Measurements from ENCODE around the gene LZTS2. TPM values are rescaled to one million over a fixed set of nuclear protein-coding genes. Genes with fewer than 3 reads are reported as not detected.

The LZTS2 gene
- 10 to 100 TPM; 15.1 to 27.8 TPM for total RNA-seq
- polyA plus RNA-seq (ENCODE audit: insufficient read length in 2 of 2): 10 to 100 TPM; 30.1 to 37.9 TPM
- long read RNA-seq, donor 1, full-length matches to known transcripts: 3 of 3 reads
- long read RNA-seq, donor 1, partial matches to known transcripts: 0 of 3 reads
- long read RNA-seq, donor 1, other reads (novel, unspliced or antisense): 0 of 3 reads
- long read RNA-seq, donor 2, partial matches to known transcripts: 0 of 1 reads
- long read RNA-seq, donor 2, other reads (novel, unspliced or antisense): 0 of 1 reads
- long read RNA-seq, donor 3: 0 reads
- long read RNA-seq, donor 4, full-length matches to known transcripts: 7 of 33 reads
- long read RNA-seq, donor 4, partial matches to known transcripts: 12 of 33 reads
- long read RNA-seq, donor 4, other reads (novel, unspliced or antisense): 14 of 33 reads

GRCh38 chr10:100999742-101000126 is at the start of gene LZTS2:
LZTS2 (plus strand) TSS chr10:100999808; CDS start chr10:101002539, 2,731 bp downstream.
- peak in 1 of 6 donors; percentile 69 for DNase-seq (ENCODE audit: low read depth in 4 of 6, low spot score in 6 of 6)

GRCh38 chr10:100960251-100960650 is 39.4 kb upstream of the LZTS2 start:
- Histone ChIP-seq H3K27ac (ENCODE audit: low read depth, low read length) (no peak overlapping the region), H3K36me3 (ENCODE audit: control insufficient read depth, insufficient read depth, low read length) (peaks cover 11% of the 10 kb centered on the region), H3K4me3 (ENCODE audit: low read depth, low read length) (no peak overlapping the region), H3K27me3 (ENCODE audit: control insufficient read depth, insufficient read depth, low read length) (no peaks in the 10 kb centered on the region), H3K9me3 (ENCODE audit: control insufficient read depth, insufficient read depth, low read length) (no peaks in the 10 kb centered on the region), H3K4me1 (ENCODE audit: control insufficient read depth, insufficient read depth, low read length) (no peaks in the 10 kb centered on the region)
- no peak for DNase-seq (ENCODE audit: low read depth in 4 of 6, low spot score in 6 of 6)

More at GRCh38 chr10:100999742-101000126, at the start of gene LZTS2:
- Histone ChIP-seq H3K4me3 (ENCODE audit: low read depth, low read length) (peak within 1 kb of the TSS; percentile 79), H3K27me3 (ENCODE audit: control insufficient read depth, insufficient read depth, low read length) (peaks cover 7% of the 10 kb centered on the region), H3K27ac (ENCODE audit: low read depth, low read length) (peak within 1 kb of the TSS; percentile 97), H3K36me3 (ENCODE audit: control insufficient read depth, insufficient read depth, low read length) (peaks cover 28% of the 10 kb centered on the region), H3K9me3 (ENCODE audit: control insufficient read depth, insufficient read depth, low read length) (no peaks in the 10 kb centered on the region), H3K4me1 (ENCODE audit: control insufficient read depth, insufficient read depth, low read length) (peaks cover 58% of the 10 kb centered on the region)
- under 1% methylated on average over 41 of the region's 44 CpGs for WGBS (ENCODE audit: insufficient coverage)

GRCh38 chr10:100962351-100963080 is 37.1 kb upstream of the LZTS2 start:
- H3K4me1 ChIP-seq (ENCODE audit: control insufficient read depth, insufficient read depth, low read length): no peaks in the 10 kb centered on the region
- no peak overlapping the region for H3K27ac ChIP-seq (ENCODE audit: low read depth, low read length)
- 100% methylated on average over 1 of the region's 4 CpGs for WGBS (ENCODE audit: insufficient coverage)
- H3K36me3 ChIP-seq (ENCODE audit: control insufficient read depth, insufficient read depth, low read length): peaks cover 9% of the 10 kb centered on the region
- no peaks in the 10 kb centered on the region for H3K9me3 ChIP-seq (ENCODE audit: control insufficient read depth, insufficient read depth, low read length)
- H3K27me3 ChIP-seq (ENCODE audit: control insufficient read depth, insufficient read depth, low read length): no peaks in the 10 kb centered on the region
- H3K4me3 ChIP-seq (ENCODE audit: low read depth, low read length): no peak overlapping the region
- no peak for DNase-seq (ENCODE audit: low read depth in 4 of 6, low spot score in 6 of 6)

GRCh38 chr10:100963826-100964225 is 35.8 kb upstream of the LZTS2 start:
- no peak overlapping the region for H3K27ac ChIP-seq (ENCODE audit: low read depth, low read length)
- peaks cover 5% of the 10 kb centered on the region for H3K36me3 ChIP-seq (ENCODE audit: control insufficient read depth, insufficient read depth, low read length)
- no peak overlapping the region for H3K4me3 ChIP-seq (ENCODE audit: low read depth, low read length)
- WGBS (ENCODE audit: insufficient coverage): 71% methylated on average over 1 of the region's 1 CpG
- no peaks in the 10 kb centered on the region for H3K9me3 ChIP-seq (ENCODE audit: control insufficient read depth, insufficient read depth, low read length)
- H3K27me3 ChIP-seq (ENCODE audit: control insufficient read depth, insufficient read depth, low read length): no peaks in the 10 kb centered on the region
- peaks cover 2% of the 10 kb centered on the region for H3K4me1 ChIP-seq (ENCODE audit: control insufficient read depth, insufficient read depth, low read length)
- DNase-seq (ENCODE audit: low read depth in 4 of 6, low spot score in 6 of 6): no peak

- Histone ChIP-seq H3K4me3 (ENCODE audit: low read depth, low read length) (no peak overlapping the region), H3K27me3 (ENCODE audit: control insufficient read depth, insufficient read depth, low read length) (no peaks in the 10 kb centered on the region), H3K9me3 (ENCODE audit: control insufficient read depth, insufficient read depth, low read length) (no peaks in the 10 kb centered on the region), H3K27ac (ENCODE audit: low read depth, low read length) (no peak overlapping the region), H3K36me3 (ENCODE audit: control insufficient read depth, insufficient read depth, low read length) (peaks cover 5% of the 10 kb centered on the region), H3K4me1 (ENCODE audit: control insufficient read depth, insufficient read depth, low read length) (peaks cover 15% of the 10 kb centered on the region)
- DNase-seq (ENCODE audit: low read depth in 4 of 6, low spot score in 6 of 6): no peak
- WGBS (ENCODE audit: insufficient coverage): 100% methylated on average over 2 of the region's 5 CpGs
Measured at GRCh38 chr10:100965820-100966219, 33.8 kb upstream of the LZTS2 start.

GRCh38 chr10:100966887-100967286 is 32.7 kb upstream of the LZTS2 start:
- no CpG with 5 or more reads among the region's 2 CpGs for WGBS (ENCODE audit: insufficient coverage)
- no peaks in the 10 kb centered on the region for H3K27me3 ChIP-seq (ENCODE audit: control insufficient read depth, insufficient read depth, low read length)
- H3K27ac ChIP-seq (ENCODE audit: low read depth, low read length): no peak overlapping the region
- DNase-seq (ENCODE audit: low read depth in 4 of 6, low spot score in 6 of 6): no peak
- peaks cover 3% of the 10 kb centered on the region for H3K36me3 ChIP-seq (ENCODE audit: control insufficient read depth, insufficient read depth, low read length)
- no peaks in the 10 kb centered on the region for H3K9me3 ChIP-seq (ENCODE audit: control insufficient read depth, insufficient read depth, low read length)
- no peak overlapping the region for H3K4me3 ChIP-seq (ENCODE audit: low read depth, low read length)
- peaks cover 20% of the 10 kb centered on the region for H3K4me1 ChIP-seq (ENCODE audit: control insufficient read depth, insufficient read depth, low read length)

GRCh38 chr10:100967332-100967731 is 32.3 kb upstream of the LZTS2 start:
- 79% methylated on average over 2 of the region's 2 CpGs for WGBS (ENCODE audit: insufficient coverage)
- no peak for DNase-seq (ENCODE audit: low read depth in 4 of 6, low spot score in 6 of 6)
- Histone ChIP-seq H3K27me3 (ENCODE audit: control insufficient read depth, insufficient read depth, low read length) (no peaks in the 10 kb centered on the region), H3K4me3 (ENCODE audit: low read depth, low read length) (no peak overlapping the region), H3K27ac (ENCODE audit: low read depth, low read length) (no peak overlapping the region), H3K9me3 (ENCODE audit: control insufficient read depth, insufficient read depth, low read length) (no peaks in the 10 kb centered on the region), H3K4me1 (ENCODE audit: control insufficient read depth, insufficient read depth, low read length) (peaks cover 23% of the 10 kb centered on the region), H3K36me3 (ENCODE audit: control insufficient read depth, insufficient read depth, low read length) (peaks cover 3% of the 10 kb centered on the region)

GRCh38 chr10:100968062-100968736 is 31.4 kb upstream of the LZTS2 start:
- no peak overlapping the region for H3K27ac ChIP-seq (ENCODE audit: low read depth, low read length)
- peaks cover 10% of the 10 kb centered on the region for H3K36me3 ChIP-seq (ENCODE audit: control insufficient read depth, insufficient read depth, low read length)
- 100% methylated on average over 1 of the region's 2 CpGs for WGBS (ENCODE audit: insufficient coverage)
- H3K9me3 ChIP-seq (ENCODE audit: control insufficient read depth, insufficient read depth, low read length): no peaks in the 10 kb centered on the region
- peaks cover 23% of the 10 kb centered on the region for H3K4me1 ChIP-seq (ENCODE audit: control insufficient read depth, insufficient read depth, low read length)
- H3K27me3 ChIP-seq (ENCODE audit: control insufficient read depth, insufficient read depth, low read length): no peaks in the 10 kb centered on the region
- peak in 1 of 6 donors; percentile 51 for DNase-seq (ENCODE audit: low read depth in 4 of 6, low spot score in 6 of 6)
- no peak overlapping the region for H3K4me3 ChIP-seq (ENCODE audit: low read depth, low read length)

GRCh38 chr10:100968863-100969186 is 30.8 kb upstream of the LZTS2 start:
- DNase-seq (ENCODE audit: low read depth in 4 of 6, low spot score in 6 of 6): no peak
- H3K27me3 ChIP-seq (ENCODE audit: control insufficient read depth, insufficient read depth, low read length): no peaks in the 10 kb centered on the region
- H3K27ac ChIP-seq (ENCODE audit: low read depth, low read length): no peak overlapping the region
- 14% methylated on average over 8 of the region's 9 CpGs for WGBS (ENCODE audit: insufficient coverage)
- no peaks in the 10 kb centered on the region for H3K9me3 ChIP-seq (ENCODE audit: control insufficient read depth, insufficient read depth, low read length)
- peak overlapping the region; percentile 30 for H3K4me3 ChIP-seq (ENCODE audit: low read depth, low read length)
- H3K36me3 ChIP-seq (ENCODE audit: control insufficient read depth, insufficient read depth, low read length): peaks cover 16% of the 10 kb centered on the region
- H3K4me1 ChIP-seq (ENCODE audit: control insufficient read depth, insufficient read depth, low read length): peaks cover 23% of the 10 kb centered on the region

All from spinal cord (tissue), 10 donors.